Measurements from ENCODE around the gene HEMGN. TPM values are rescaled to one million over a fixed set of nuclear protein-coding genes. Genes with fewer than 3 reads are reported as not detected.
A peak's percentile ranks its signal among the peaks of the same experiment; 100 is the strongest.

The HEMGN gene
- total RNA-seq, 1 experiment from 2014 or later = not detected

DNA sequence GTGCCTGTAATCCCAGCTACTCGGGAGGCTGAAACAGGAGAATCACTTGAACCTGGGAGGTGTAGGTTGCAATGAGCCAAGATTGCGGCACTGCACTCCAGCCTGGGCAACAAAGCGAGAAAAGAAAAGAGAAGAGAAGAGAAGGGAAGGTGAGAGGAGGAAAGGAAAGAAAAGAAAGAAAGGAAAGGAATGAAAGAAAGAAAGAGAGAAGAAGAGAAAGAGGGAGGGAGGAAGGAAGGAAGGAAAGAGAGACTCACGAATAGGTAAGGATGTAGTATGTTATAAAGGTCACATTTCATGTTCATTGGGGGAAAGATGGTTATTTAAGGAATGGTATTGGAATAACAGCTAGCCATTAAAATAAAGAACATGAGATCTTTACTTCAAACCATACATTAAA, 34.8 kb upstream of the HEMGN start:
- no peaks in the 10 kb centered on the region for H3K79me2 ChIP-seq (ENCODE audit: low read length)
- no peak overlapping the region for H3K4me3 ChIP-seq (ENCODE audit: low read length)

GRCh38 chr9:97970165-97970564, 32.2 kb upstream of the HEMGN start:
- Histone ChIP-seq H3K4me3 (ENCODE audit: low read length) (no peak overlapping the region), H3K4me1 (ENCODE audit: low read length) (peaks cover 11% of the 10 kb centered on the region)

More for the DNA sequence above, 34.8 kb upstream of the HEMGN start:
- Histone ChIP-seq H3K4me2 (ENCODE audit: low read depth, low read length, poor library complexity, severe bottlenecking) (no peak overlapping the region), H3K9me3 (ENCODE audit: low read length) (no peaks in the 10 kb centered on the region; the same call in 1 of the 2 replicates), H3K9me2 (replicated peaks; ENCODE audit: insufficient read depth, low read length) (no peaks in the 10 kb centered on the region), H4K20me1 (ENCODE audit: insufficient read depth, low read depth, low read length) (no peaks in the 10 kb centered on the region), H3K27me3 (ENCODE audit: low read length) (no peaks in the 10 kb centered on the region), H3K9ac (ENCODE audit: low read length) (no peak overlapping the region), H2AFZ (ENCODE audit: low read length) (no peak overlapping the region), H3K4me1 (ENCODE audit: low read length) (no peaks in the 10 kb centered on the region), H3K36me3 (ENCODE audit: insufficient read depth, low read length) (no peaks in the 10 kb centered on the region), H3K27ac (ENCODE audit: low read length) (no peak overlapping the region)
- no peak for DNase-seq

GRCh38 chr9:97969014-97969413, 31.0 kb upstream of the HEMGN start:
- DNase-seq = no peak
- Histone ChIP-seq H3K9me3 (ENCODE audit: low read length) (no peaks in the 10 kb centered on the region), H3K27ac (ENCODE audit: low read length) (no peak overlapping the region), H2AFZ (ENCODE audit: low read length) (no peak overlapping the region), H4K20me1 (ENCODE audit: insufficient read depth, low read depth, low read length) (no peaks in the 10 kb centered on the region), H3K9me2 (replicated peaks; ENCODE audit: insufficient read depth, low read length) (no peaks in the 10 kb centered on the region), H3K9ac (ENCODE audit: low read length) (no peak overlapping the region), H3K4me1 (ENCODE audit: low read length) (peaks cover 11% of the 10 kb centered on the region), H3K4me3 (ENCODE audit: low read length) (no peak overlapping the region), H3K27me3 (ENCODE audit: low read length) (no peaks in the 10 kb centered on the region), H3K4me2 (ENCODE audit: low read depth, low read length, poor library complexity, severe bottlenecking) (no peak overlapping the region), H3K36me3 (ENCODE audit: insufficient read depth, low read length) (no peaks in the 10 kb centered on the region), H3K79me2 (ENCODE audit: low read length) (no peaks in the 10 kb centered on the region)

More at GRCh38 chr9:97970165-97970564, 32.2 kb upstream of the HEMGN start:
- no peaks in the 10 kb centered on the region for H3K36me3 ChIP-seq (ENCODE audit: insufficient read depth, low read length)
- DNase-seq = no peak
- H3K4me2 ChIP-seq (ENCODE audit: low read depth, low read length, poor library complexity, severe bottlenecking) = no peak overlapping the region
- H3K27ac ChIP-seq (ENCODE audit: low read length) = no peak overlapping the region
- no peaks in the 10 kb centered on the region for H4K20me1 ChIP-seq (ENCODE audit: insufficient read depth, low read depth, low read length)
- H3K9me3 ChIP-seq (ENCODE audit: low read length) = no peaks in the 10 kb centered on the region
- no peak overlapping the region for H3K9ac ChIP-seq (ENCODE audit: low read length)
- H3K27me3 ChIP-seq (ENCODE audit: low read length) = no peaks in the 10 kb centered on the region
- H3K9me2 ChIP-seq (replicated peaks; ENCODE audit: insufficient read depth, low read length) = no peaks in the 10 kb centered on the region
- no peaks in the 10 kb centered on the region for H3K79me2 ChIP-seq (ENCODE audit: low read length)
- no peak overlapping the region for H2AFZ ChIP-seq (ENCODE audit: low read length)

- DNase-seq = peak; percentile 72
- Histone ChIP-seq H3K27me3 (ENCODE audit: low read length) (no peaks in the 10 kb centered on the region), H3K36me3 (ENCODE audit: insufficient read depth, low read length) (no peaks in the 10 kb centered on the region), H3K9ac (ENCODE audit: low read length) (no peak overlapping the region), H3K4me3 (ENCODE audit: low read length) (no peak overlapping the region), H3K9me3 (ENCODE audit: low read length) (no peaks in the 10 kb centered on the region), H3K9me2 (replicated peaks; ENCODE audit: insufficient read depth, low read length) (no peaks in the 10 kb centered on the region), H2AFZ (ENCODE audit: low read length) (no peak overlapping the region), H3K4me2 (ENCODE audit: low read depth, low read length, poor library complexity, severe bottlenecking) (no peak overlapping the region), H4K20me1 (ENCODE audit: insufficient read depth, low read depth, low read length) (no peaks in the 10 kb centered on the region), H3K4me1 (ENCODE audit: low read length) (peaks cover 11% of the 10 kb centered on the region), H3K79me2 (ENCODE audit: low read length) (no peaks in the 10 kb centered on the region), H3K27ac (ENCODE audit: low read length) (no peak overlapping the region)
These were observed 28.5 kb upstream of the HEMGN start for GRCh38 chr9:97966493-97966892.

GRCh38 chr9:97964901-97965300, 26.9 kb upstream of the HEMGN start:
- H3K9ac ChIP-seq (ENCODE audit: low read length) = no peak overlapping the region
- no peak overlapping the region for H3K4me3 ChIP-seq (ENCODE audit: low read length)
- no peak overlapping the region for H3K27ac ChIP-seq (ENCODE audit: low read length)
- no peak overlapping the region for H2AFZ ChIP-seq (ENCODE audit: low read length)
- H3K27me3 ChIP-seq (ENCODE audit: low read length) = no peaks in the 10 kb centered on the region
- H3K4me1 ChIP-seq (ENCODE audit: low read length) = peaks cover 11% of the 10 kb centered on the region
- H3K9me3 ChIP-seq (ENCODE audit: low read length) = no peaks in the 10 kb centered on the region
- no peak overlapping the region for H3K4me2 ChIP-seq (ENCODE audit: low read depth, low read length, poor library complexity, severe bottlenecking)
- no peaks in the 10 kb centered on the region for H4K20me1 ChIP-seq (ENCODE audit: insufficient read depth, low read depth, low read length)
- H3K36me3 ChIP-seq (ENCODE audit: insufficient read depth, low read length) = no peaks in the 10 kb centered on the region
- DNase-seq = no peak
- H3K79me2 ChIP-seq (ENCODE audit: low read length) = no peaks in the 10 kb centered on the region
- H3K9me2 ChIP-seq (replicated peaks; ENCODE audit: insufficient read depth, low read length) = no peaks in the 10 kb centered on the region

- H3K9ac ChIP-seq (ENCODE audit: low read length) = no peak overlapping the region
- H3K27ac ChIP-seq (ENCODE audit: low read length) = no peak overlapping the region
These were observed 25.3 kb upstream of the HEMGN start for GRCh38 chr9:97963232-97963631.

GRCh38 chr9:97962575-97962974, 24.6 kb upstream of the HEMGN start:
- Histone ChIP-seq H3K79me2 (ENCODE audit: low read length) (no peaks in the 10 kb centered on the region), H3K9me2 (replicated peaks; ENCODE audit: insufficient read depth, low read length) (no peaks in the 10 kb centered on the region), H3K4me2 (ENCODE audit: low read depth, low read length, poor library complexity, severe bottlenecking) (no peak overlapping the region), H3K36me3 (ENCODE audit: insufficient read depth, low read length) (no peaks in the 10 kb centered on the region), H3K27me3 (ENCODE audit: low read length) (no peaks in the 10 kb centered on the region), H3K9me3 (ENCODE audit: low read length) (no peaks in the 10 kb centered on the region), H3K27ac (ENCODE audit: low read length) (no peak overlapping the region), H3K4me1 (ENCODE audit: low read length) (peaks cover 11% of the 10 kb centered on the region), H3K9ac (ENCODE audit: low read length) (no peak overlapping the region), H4K20me1 (ENCODE audit: insufficient read depth, low read depth, low read length) (no peaks in the 10 kb centered on the region), H3K4me3 (ENCODE audit: low read length) (no peak overlapping the region), H2AFZ (ENCODE audit: low read length) (no peak overlapping the region)
- DNase-seq = no peak

More at GRCh38 chr9:97963232-97963631, 25.3 kb upstream of the HEMGN start:
- no peaks in the 10 kb centered on the region for H3K27me3 ChIP-seq (ENCODE audit: low read length)
- no peaks in the 10 kb centered on the region for H3K9me3 ChIP-seq (ENCODE audit: low read length)
- H3K79me2 ChIP-seq (ENCODE audit: low read length) = no peaks in the 10 kb centered on the region
- DNase-seq = no peak
- no peak overlapping the region for H3K4me2 ChIP-seq (ENCODE audit: low read depth, low read length, poor library complexity, severe bottlenecking)
- H2AFZ ChIP-seq (ENCODE audit: low read length) = no peak overlapping the region
- H3K4me3 ChIP-seq (ENCODE audit: low read length) = no peak overlapping the region
- no peaks in the 10 kb centered on the region for H4K20me1 ChIP-seq (ENCODE audit: insufficient read depth, low read depth, low read length)
- no peaks in the 10 kb centered on the region for H3K36me3 ChIP-seq (ENCODE audit: insufficient read depth, low read length)
- no peaks in the 10 kb centered on the region for H3K9me2 ChIP-seq (replicated peaks; ENCODE audit: insufficient read depth, low read length)
- H3K4me1 ChIP-seq (ENCODE audit: low read length) = peaks cover 11% of the 10 kb centered on the region

- Histone ChIP-seq H3K4me3 (ENCODE audit: low read length) (no peak overlapping the region), H3K9me2 (replicated peaks; ENCODE audit: insufficient read depth, low read length) (no peaks in the 10 kb centered on the region), H3K4me2 (ENCODE audit: low read depth, low read length, poor library complexity, severe bottlenecking) (no peak overlapping the region), H3K4me1 (ENCODE audit: low read length) (peaks cover 9% of the 10 kb centered on the region), H2AFZ (ENCODE audit: low read length) (no peak overlapping the region), H3K27me3 (ENCODE audit: low read length) (no peaks in the 10 kb centered on the region), H4K20me1 (ENCODE audit: insufficient read depth, low read depth, low read length) (no peaks in the 10 kb centered on the region), H3K79me2 (ENCODE audit: low read length) (no peaks in the 10 kb centered on the region), H3K27ac (ENCODE audit: low read length) (no peak overlapping the region), H3K36me3 (ENCODE audit: insufficient read depth, low read length) (no peaks in the 10 kb centered on the region), H3K9ac (ENCODE audit: low read length) (no peak overlapping the region), H3K9me3 (ENCODE audit: low read length) (no peaks in the 10 kb centered on the region)
- no peak for DNase-seq
These were observed 24.2 kb upstream of the HEMGN start for GRCh38 chr9:97962136-97962535.

DNA sequence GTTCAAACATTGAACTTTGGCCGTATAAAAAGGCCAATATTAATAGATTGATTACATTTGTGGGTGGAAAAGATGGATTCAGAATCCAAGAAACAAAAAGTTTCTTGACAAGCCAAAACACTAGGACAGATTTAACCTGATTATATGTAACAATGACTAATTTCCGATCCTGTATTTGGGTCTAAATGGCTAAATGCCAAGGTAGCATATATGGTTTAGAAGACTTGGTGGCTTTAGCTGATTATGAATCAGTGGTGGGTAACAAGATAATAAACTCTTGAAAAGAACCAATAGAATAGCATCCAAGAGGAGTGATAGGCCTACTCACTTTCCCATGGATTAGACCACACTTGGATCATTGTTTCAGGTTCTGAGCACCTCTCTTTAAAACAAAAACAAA, 23.4 kb upstream of the HEMGN start:
- H3K36me3 ChIP-seq (ENCODE audit: insufficient read depth, low read length) = no peaks in the 10 kb centered on the region
- H3K9me2 ChIP-seq (replicated peaks; ENCODE audit: insufficient read depth, low read length) = no peaks in the 10 kb centered on the region
- no peaks in the 10 kb centered on the region for H3K79me2 ChIP-seq (ENCODE audit: low read length)
- H3K4me3 ChIP-seq (ENCODE audit: low read length) = no peak overlapping the region
- no peak overlapping the region for H3K4me2 ChIP-seq (ENCODE audit: low read depth, low read length, poor library complexity, severe bottlenecking)
- no peak for DNase-seq
- no peaks in the 10 kb centered on the region for H3K27me3 ChIP-seq (ENCODE audit: low read length)
- H3K9ac ChIP-seq (ENCODE audit: low read length) = no peak overlapping the region
- H3K27ac ChIP-seq (ENCODE audit: low read length) = no peak overlapping the region
- peaks cover 2% of the 10 kb centered on the region for H3K4me1 ChIP-seq (ENCODE audit: low read length)
- no peak overlapping the region for H2AFZ ChIP-seq (ENCODE audit: low read length)
- H3K9me3 ChIP-seq (ENCODE audit: low read length) = no peaks in the 10 kb centered on the region
- H4K20me1 ChIP-seq (ENCODE audit: insufficient read depth, low read depth, low read length) = no peaks in the 10 kb centered on the region
